ENCODE measurements around the gene NTN1. TPM values are rescaled to one million over a fixed set of nuclear protein-coding genes. Genes with fewer than 3 reads are reported as not detected.

The NTN1 gene
- total and polyA plus RNA-seq, 2 experiments from 2014 or later: 0.42 to 2.1 TPM

DNA sequence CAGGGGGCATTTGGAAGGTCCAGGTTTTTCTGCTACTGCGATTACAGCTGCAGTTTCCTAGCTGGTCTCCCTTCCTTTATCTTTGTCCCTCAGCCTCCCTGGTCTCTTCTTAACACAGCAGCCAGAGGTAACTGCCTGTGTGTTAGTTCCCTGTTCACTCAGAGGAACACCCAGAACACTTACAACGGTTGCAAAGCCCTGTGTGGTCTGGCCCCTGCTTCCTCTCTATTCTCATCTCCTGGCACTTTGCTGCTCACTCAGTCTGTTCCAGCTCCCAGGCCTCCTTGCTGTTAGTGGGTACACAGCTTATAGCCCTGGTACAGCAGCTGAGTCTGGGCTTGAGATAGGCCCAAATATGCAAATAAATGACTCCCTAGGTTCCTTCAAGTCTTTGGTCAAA lies 16.4 kb downstream of the NTN1 start:
- Histone ChIP-seq H3K4me2 (no peak overlapping the region), H3K9me3 (ENCODE audit: low read depth) (no peaks in the 10 kb centered on the region), H3K9me2 (replicated peaks; ENCODE audit: insufficient read depth) (no peaks in the 10 kb centered on the region), H3K36me3 (replicated peaks; ENCODE audit: insufficient read depth, low read depth) (no peaks in the 10 kb centered on the region), H3K4me3 (no peak overlapping the region), H3K4me1 (ENCODE audit: insufficient read depth) (no peaks in the 10 kb centered on the region), H3K27me3 (peaks cover 3% of the 10 kb centered on the region), H3K27ac (no peak overlapping the region), H4K20me1 (ENCODE audit: insufficient read depth, poor library complexity, severe bottlenecking) (no peaks in the 10 kb centered on the region), H2AFZ (no peak overlapping the region), H3K79me2 (no peaks in the 10 kb centered on the region)
- no peak for DNase-seq (ENCODE audit: low spot score)
- TF ChIP-seq, protein P1, sequence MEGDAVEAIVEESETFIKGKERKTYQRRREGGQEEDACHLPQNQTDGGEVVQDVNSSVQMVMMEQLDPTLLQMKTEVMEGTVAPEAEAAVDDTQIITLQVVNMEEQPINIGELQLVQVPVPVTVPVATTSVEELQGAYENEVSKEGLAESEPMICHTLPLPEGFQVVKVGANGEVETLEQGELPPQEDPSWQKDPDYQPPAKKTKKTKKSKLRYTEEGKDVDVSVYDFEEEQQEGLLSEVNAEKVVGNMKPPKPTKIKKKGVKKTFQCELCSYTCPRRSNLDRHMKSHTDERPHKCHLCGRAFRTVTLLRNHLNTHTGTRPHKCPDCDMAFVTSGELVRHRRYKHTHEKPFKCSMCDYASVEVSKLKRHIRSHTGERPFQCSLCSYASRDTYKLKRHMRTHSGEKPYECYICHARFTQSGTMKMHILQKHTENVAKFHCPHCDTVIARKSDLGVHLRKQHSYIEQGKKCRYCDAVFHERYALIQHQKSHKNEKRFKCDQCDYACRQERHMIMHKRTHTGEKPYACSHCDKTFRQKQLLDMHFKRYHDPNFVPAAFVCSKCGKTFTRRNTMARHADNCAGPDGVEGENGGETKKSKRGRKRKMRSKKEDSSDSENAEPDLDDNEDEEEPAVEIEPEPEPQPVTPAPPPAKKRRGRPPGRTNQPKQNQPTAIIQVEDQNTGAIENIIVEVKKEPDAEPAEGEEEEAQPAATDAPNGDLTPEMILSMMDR (IDR thresholded peaks at IDR 0.05; ENCODE audit: poor library complexity): no peak
- TF ChIP-seq EZH2 (IDR thresholded peaks at IDR 0.05; ENCODE audit: borderline replicate concordance) (no peak), EZH2phosphoT487 (IDR thresholded peaks at IDR 0.05; ENCODE audit: low read depth, severe bottlenecking, unreplicated experiment) (no peak)
- WGBS (ENCODE audit: low lambda C conversion rate, missing lambda C conversion rate): 65% methylated on average over 2 of the region's 2 CpGs

DNA sequence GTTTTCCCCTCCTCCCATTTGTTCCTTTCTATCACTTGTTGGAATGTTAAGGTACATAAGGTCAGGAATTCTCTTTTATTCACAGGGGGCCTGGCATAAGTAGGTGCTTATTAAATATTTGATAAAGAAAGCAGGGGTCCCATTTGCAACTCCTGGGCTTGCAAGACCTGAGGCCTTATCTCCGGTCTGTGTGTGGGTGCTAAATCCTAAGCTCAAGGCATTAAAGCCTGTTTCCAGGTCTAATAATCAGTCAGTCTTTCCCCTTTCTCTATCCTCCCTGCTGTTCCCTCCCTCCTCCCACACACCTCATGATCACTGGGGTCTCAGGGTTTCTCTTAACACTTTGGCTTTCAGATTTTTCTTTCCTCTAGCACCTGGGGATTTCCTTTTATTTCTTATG lies 17.1 kb downstream of the NTN1 start:
- Histone ChIP-seq H3K4me2 (no peak overlapping the region), H3K27me3 (peaks cover under 1% of the 10 kb centered on the region), H3K79me2 (no peaks in the 10 kb centered on the region), H3K36me3 (replicated peaks; ENCODE audit: insufficient read depth, low read depth) (no peaks in the 10 kb centered on the region), H4K20me1 (ENCODE audit: insufficient read depth, poor library complexity, severe bottlenecking) (no peaks in the 10 kb centered on the region), H3K4me1 (ENCODE audit: insufficient read depth) (no peaks in the 10 kb centered on the region), H3K9me2 (replicated peaks; ENCODE audit: insufficient read depth) (no peaks in the 10 kb centered on the region), H3K4me3 (no peak overlapping the region), H2AFZ (no peak overlapping the region), H3K9me3 (ENCODE audit: low read depth) (no peaks in the 10 kb centered on the region), H3K27ac (no peak overlapping the region)
- TF ChIP-seq EZH2 (IDR thresholded peaks at IDR 0.05; ENCODE audit: borderline replicate concordance) (no peak), EZH2phosphoT487 (IDR thresholded peaks at IDR 0.05; ENCODE audit: low read depth, severe bottlenecking, unreplicated experiment) (no peak)
- TF ChIP-seq, protein P1 (IDR thresholded peaks at IDR 0.05; ENCODE audit: poor library complexity): no peak
- WGBS (ENCODE audit: low lambda C conversion rate, missing lambda C conversion rate): 75% methylated on average over 1 of the region's 1 CpG
- DNase-seq (ENCODE audit: low spot score): no peak

DNA sequence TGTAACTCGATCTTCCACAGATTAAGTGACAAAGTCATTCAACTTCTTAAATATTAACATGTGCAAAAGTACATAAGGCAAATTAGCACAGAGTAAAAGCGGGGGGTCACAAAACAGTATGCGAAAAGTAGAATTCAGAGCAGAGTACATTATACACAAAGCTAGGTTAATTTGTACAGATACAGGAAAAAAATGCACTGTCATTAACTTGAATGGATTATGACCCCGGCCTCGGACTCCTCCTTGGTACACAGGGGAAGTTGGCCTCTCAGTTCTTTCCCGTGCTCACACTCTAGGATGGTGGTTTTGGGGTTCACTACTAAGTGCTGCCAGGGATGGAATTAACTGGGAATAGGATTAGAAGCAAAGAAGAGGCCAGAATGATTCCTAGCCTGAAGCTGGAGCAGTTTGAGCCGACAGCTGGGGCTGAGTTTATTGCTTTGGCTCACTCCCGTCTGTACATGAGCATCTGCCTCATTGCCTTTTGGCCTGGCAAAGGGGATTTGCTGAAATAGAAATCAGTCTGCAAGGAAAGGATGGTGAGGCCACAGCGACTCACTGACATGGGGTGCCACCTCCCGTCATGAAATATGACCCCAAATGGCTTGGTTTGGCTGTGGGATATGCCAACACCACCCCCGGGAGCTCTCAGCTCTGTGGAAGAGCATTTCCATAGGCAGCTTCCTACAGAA lies 23.6 kb downstream of the NTN1 start:
- 69% methylated on average over 11 of the region's 11 CpGs for WGBS (ENCODE audit: low lambda C conversion rate, missing lambda C conversion rate)
- H3K27ac ChIP-seq: no peak overlapping the region

More for the DNA sequence above, 23.6 kb downstream of the NTN1 start:
- Histone ChIP-seq H3K79me2 (no peaks in the 10 kb centered on the region), H3K4me1 (ENCODE audit: insufficient read depth) (no peaks in the 10 kb centered on the region), H2AFZ (no peak overlapping the region), H3K9me3 (ENCODE audit: low read depth) (no peaks in the 10 kb centered on the region), H3K36me3 (replicated peaks; ENCODE audit: insufficient read depth, low read depth) (no peaks in the 10 kb centered on the region), H4K20me1 (ENCODE audit: insufficient read depth, poor library complexity, severe bottlenecking) (no peaks in the 10 kb centered on the region), H3K27me3 (no peaks in the 10 kb centered on the region), H3K4me2 (no peak overlapping the region), H3K9me2 (replicated peaks; ENCODE audit: insufficient read depth) (no peaks in the 10 kb centered on the region), H3K4me3 (no peak overlapping the region)
- TF ChIP-seq EZH2phosphoT487 (IDR thresholded peaks at IDR 0.05; ENCODE audit: low read depth, severe bottlenecking, unreplicated experiment): no peak
- no peak for TF ChIP-seq EZH2 (IDR thresholded peaks at IDR 0.05; ENCODE audit: borderline replicate concordance)
- TF ChIP-seq, protein P1 (IDR thresholded peaks at IDR 0.05; ENCODE audit: poor library complexity): no peak
- no peak for DNase-seq (ENCODE audit: low spot score)

All from hepatocyte (in vitro differentiated cells).